GM21526 (cell line): Measurements from ENCODE around the gene CRB1.
A peak's percentile ranks its signal among the peaks of the same experiment; 100 is the strongest.

Experiments
- ATAC-seq: cut with Tn5 transposase; IDR thresholded peaks from one replicate; pipeline ENCODE4 v1.9.1; 2021; ENCODE audit warnings: moderate library complexity; ENCODE audit not compliant: unreplicated experiment, low FRiP score

CRB1 gene

GRCh38 chr1:197342044-197342565, 74.1 kb downstream of the CRB1 start:
- no peak for ATAC-seq

GRCh38 chr1:197342669-197343068, 74.6 kb downstream of the CRB1 start:
- no peak for ATAC-seq

- no peak for ATAC-seq
These were observed 75.7 kb downstream of the CRB1 start for GRCh38 chr1:197343663-197344273.

GRCh38 chr1:197351821-197352440, 83.9 kb downstream of the CRB1 start:
- no peak for ATAC-seq

DNA sequence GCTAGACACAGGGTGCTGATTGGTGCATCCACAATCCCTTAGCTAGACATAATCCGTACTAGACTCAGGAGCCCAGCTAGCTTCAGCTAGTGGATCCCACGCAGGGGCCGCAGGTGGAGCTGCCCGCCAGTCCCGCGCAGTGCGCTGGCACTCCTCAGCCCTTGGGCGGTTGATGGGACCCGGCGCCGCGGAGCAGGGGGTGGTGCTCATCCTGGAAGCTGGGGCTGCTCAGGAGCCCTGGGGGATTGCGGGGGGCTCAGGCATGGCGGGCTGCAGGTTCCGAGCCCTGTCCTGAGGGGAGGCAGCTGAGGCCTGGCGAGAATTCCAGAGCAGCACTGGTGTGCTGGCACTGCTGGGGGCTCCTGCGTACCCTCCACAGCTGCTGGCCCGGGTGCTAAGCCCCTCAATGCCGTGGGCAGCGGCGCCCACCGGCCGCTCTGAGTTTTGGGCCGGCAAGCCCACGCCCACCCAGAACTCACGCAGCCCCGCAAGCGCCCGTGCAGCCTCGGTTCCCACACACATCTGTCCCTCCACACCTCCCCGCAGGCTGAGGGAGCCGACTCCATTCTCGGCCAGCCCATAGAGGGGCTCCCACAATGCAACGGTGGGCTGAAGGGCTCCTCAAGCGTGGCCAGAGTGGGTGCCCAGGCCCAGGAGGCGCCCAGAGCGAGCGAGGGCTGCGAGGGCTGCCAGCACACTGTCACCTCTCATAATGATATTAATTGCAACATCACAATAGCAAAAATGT, 87.4 kb downstream of the CRB1 start:
- ATAC-seq: no peak

DNA sequence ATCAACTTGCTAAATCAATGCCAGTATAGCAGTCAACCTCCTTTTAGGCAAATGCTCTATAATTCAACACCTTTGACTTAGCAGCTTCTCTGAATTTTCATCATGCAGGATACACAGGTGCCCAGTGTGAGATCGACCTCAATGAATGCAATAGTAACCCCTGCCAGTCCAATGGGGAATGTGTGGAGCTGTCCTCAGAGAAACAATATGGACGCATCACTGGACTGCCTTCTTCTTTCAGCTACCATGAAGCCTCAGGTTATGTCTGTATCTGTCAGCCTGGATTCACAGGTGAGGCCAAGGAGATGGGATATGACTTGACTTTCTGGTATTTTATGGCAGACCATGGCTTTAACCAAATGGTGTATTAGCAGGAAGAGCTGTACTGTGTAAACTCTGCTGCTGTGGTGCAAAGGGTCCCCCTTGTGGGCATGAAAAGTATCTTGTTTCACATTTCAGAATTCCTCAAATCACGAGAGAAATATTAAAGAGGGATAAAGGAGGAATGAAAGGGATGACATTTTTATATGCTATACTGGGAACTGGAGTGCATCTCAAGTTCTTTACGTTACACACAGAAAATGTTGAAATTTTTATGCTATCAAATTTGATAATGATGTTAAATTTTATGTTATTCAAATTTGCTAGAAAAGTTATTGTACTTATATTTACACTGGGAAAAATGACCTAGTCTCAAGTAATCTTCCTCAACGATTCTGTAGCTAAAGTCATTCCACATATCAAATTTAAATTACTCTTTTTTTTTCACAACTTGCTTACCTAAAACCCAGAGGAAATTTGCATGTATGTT, 88.9 kb downstream of the CRB1 start:
- peak; percentile 62 for ATAC-seq

DNA sequence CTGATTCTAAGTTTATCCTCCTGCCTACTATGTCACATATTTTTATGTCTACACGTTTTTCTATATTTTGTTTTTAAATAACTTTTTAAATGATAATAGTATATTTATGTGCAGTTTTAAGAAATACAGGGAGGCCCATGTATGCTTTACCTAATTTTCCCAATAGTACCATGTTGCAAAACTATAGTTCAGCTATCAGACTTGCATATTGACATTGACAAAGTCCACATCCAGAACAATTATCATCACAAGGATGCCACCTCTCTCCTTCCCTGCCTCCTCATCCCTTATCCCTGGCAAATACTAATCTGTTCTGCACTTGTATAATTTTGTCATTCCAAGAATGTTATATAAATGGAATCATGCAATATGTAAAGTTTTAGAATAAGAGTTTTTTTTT, 90.9 kb downstream of the CRB1 start:
- no peak for ATAC-seq

DNA sequence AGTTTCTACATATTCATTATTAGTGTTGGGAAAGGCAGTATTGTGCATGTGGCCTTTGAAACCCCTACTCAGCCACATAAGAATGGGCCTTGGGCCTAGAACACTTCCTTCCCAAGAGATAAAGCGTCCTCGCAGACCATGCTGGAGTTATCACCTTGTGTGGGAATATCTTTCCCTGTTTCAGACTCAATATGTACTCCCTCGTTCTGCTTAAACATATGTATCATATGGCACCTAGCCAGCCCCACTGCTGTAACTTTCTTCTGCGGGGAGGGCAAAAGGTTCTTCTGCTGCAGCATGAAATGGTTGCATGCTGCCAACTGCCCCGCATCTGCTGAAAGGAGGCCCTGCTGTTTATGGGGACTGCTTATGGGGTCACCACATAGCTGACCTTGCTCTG, 92.0 kb downstream of the CRB1 start:
- no peak for ATAC-seq

DNA sequence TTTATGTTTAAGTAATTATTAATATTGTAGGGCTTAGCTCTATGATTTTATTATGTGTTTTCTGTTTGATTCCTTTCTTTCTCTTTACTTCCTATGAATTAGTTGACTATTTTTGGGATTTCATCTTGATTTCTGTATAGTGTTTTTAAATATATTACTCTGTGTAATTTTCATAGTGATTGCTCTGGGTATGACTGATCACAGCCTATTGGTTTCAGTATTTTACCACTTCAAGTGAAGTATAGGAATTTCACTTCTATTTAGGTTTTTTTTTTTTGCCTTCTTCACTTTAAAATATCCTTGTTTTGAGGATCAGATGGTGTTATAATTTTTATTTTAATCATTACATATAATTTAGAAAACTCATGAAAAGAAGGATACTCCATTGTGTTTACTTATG, 94.8 kb downstream of the CRB1 start:
- ATAC-seq: no peak

- no peak for ATAC-seq
These were observed 95.8 kb downstream of the CRB1 start for GRCh38 chr1:197363855-197364254.

DNA sequence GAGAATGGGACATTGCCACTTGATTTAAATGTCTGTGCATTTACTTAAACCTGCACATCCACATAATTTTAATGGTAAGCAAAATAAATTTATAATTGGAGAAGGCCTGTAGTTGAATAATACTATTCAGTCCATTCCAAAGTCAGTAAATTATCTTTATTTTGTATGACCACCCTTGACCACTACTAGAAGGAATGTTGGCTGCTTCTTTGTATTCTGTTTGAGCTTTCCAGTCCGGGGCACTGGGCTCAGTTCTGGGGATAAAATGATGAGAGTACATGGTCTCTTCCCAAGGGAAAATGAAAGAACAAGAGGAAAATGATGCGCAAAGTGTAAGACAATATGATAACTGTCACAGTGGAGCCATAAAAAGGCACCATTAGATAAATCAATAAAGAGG, 98.9 kb downstream of the CRB1 start:
- ATAC-seq: no peak

DNA sequence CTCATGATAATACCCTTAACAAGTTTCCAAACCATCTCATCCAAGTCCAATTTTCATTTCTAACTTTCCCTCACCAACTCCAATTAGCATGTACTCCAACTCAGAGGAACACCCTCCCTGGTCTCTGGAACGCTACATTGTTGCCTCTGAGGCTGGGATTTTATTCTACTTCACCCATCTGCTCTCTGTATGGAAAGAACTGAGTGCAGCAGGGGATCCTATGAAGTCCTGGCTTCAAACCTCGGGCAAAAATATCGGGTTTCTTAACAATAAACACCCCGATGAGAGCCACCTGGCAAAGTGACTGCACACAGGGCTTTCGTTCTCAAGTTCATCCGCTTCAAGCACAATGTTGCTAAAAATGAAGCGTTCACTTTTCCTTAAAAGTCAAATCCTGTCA, 99.6 kb downstream of the CRB1 start:
- no peak for ATAC-seq

GRCh38 chr1:197374428-197374827, 106.4 kb downstream of the CRB1 start:
- no peak for ATAC-seq

- no peak for ATAC-seq
These were observed 116.4 kb downstream of the CRB1 start for GRCh38 chr1:197384471-197384870.

- no peak for ATAC-seq
These were observed 120.7 kb downstream of the CRB1 start for GRCh38 chr1:197388801-197389200.

- ATAC-seq: no peak
These were observed 122.8 kb downstream of the CRB1 start for GRCh38 chr1:197390856-197391255.

GRCh38 chr1:197391303-197392226, 123.5 kb downstream of the CRB1 start:
- no peak for ATAC-seq

DNA sequence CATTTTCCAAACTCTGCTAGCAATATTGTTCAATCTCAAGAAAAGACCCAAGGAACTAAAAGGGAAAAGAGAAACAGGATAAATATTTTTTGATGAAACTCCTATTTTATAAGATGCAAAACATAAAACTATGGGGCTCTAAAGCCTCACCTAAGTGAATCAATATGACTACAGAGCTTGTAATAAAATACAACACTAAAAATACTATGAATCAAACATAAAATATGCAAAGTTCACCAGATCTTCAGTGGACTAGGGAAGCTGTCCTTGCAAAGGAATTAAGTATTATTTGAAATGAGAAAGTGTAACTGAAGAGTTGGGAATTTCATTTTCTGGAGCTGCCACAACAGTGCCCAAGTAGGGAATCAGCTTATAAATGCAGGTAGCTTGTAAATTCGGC, 124.5 kb downstream of the CRB1 start:
- ATAC-seq: no peak

GRCh38 chr1:197393105-197393504, 125.1 kb downstream of the CRB1 start:
- no peak for ATAC-seq

GRCh38 chr1:197393772-197394171, 125.7 kb downstream of the CRB1 start:
- ATAC-seq: no peak
